HUDEP-2 (cell line): Measurements from ENCODE around the gene ROCK1.
"Not testable (repeated sequence)": the region's sequence is repeated elsewhere in the genome, so short reads cannot be mapped to it uniquely, and the experiment has no call there.

Experiments
- DNase-seq, 76 experiments: peaks; one replicate each; lab custom pipeline; 2025; ENCODE audit not compliant: unreplicated experiment in 76 of 76; lab: John Stamatoyannopoulos, UW

ROCK1 gene

GRCh38 chr18:21056545-21056944, 55.1 kb downstream of the ROCK1 start:
- no peak for DNase-seq

GRCh38 chr18:21054252-21054821, 57.3 kb downstream of the ROCK1 start:
- DNase-seq = no peak

- no peak for DNase-seq
Measured at GRCh38 chr18:21053127-21053526, 58.5 kb downstream of the ROCK1 start.

- DNase-seq = no peak
Measured at GRCh38 chr18:21052385-21052784, 59.2 kb downstream of the ROCK1 start.

- DNase-seq = no peak
Measured at GRCh38 chr18:21051620-21052019, 60.0 kb downstream of the ROCK1 start.

- no peak for DNase-seq
Measured at GRCh38 chr18:21049306-21049705, 62.3 kb downstream of the ROCK1 start.

- DNase-seq = no peak
Measured at GRCh38 chr18:21047126-21047525, 64.5 kb downstream of the ROCK1 start.

- peak in 1 of 76 experiments; percentile 1 for DNase-seq
Measured at GRCh38 chr18:21040466-21040865, 71.1 kb downstream of the ROCK1 start.

- DNase-seq = no peak
Measured at GRCh38 chr18:21038201-21038600, 73.4 kb downstream of the ROCK1 start.

GRCh38 chr18:21031845-21032244, 79.8 kb downstream of the ROCK1 start:
- DNase-seq = no peak

GRCh38 chr18:21018257-21018656, 93.4 kb downstream of the ROCK1 start:
- not testable (repeated sequence) for DNase-seq

GRCh38 chr18:21012308-21012707, 99.3 kb downstream of the ROCK1 start:
- DNase-seq = no peak

- DNase-seq = no peak
Measured at GRCh38 chr18:21004726-21005125, 106.9 kb downstream of the ROCK1 start.

GRCh38 chr18:21000667-21001066, 110.9 kb downstream of the ROCK1 start:
- no peak for DNase-seq

GRCh38 chr18:20997371-20997770, 114.2 kb downstream of the ROCK1 start:
- DNase-seq = no peak

- no peak for DNase-seq
Measured at GRCh38 chr18:20996418-20996817, 115.2 kb downstream of the ROCK1 start.

GRCh38 chr18:20988726-20989125, 122.9 kb downstream of the ROCK1 start:
- no peak for DNase-seq

GRCh38 chr18:20975077-20975476, 136.5 kb downstream of the ROCK1 start:
- DNase-seq = no peak

- peak in 26 of 76 experiments; percentile 0 to 60 (median 22) for DNase-seq
Measured at GRCh38 chr18:20971886-20972267, 139.7 kb downstream of the ROCK1 start.

GRCh38 chr18:20966795-20967194, 144.8 kb downstream of the ROCK1 start:
- no peak for DNase-seq

- no peak for DNase-seq
Measured at GRCh38 chr18:20963027-20963426, 148.6 kb downstream of the ROCK1 start.

GRCh38 chr18:20960735-20961134, 150.9 kb downstream of the ROCK1 start:
- no peak for DNase-seq

GRCh38 chr18:20950827-20951226, 160.8 kb downstream of the ROCK1 start:
- DNase-seq = not testable (repeated sequence)
